NCI-H1417 treated with DMSO at 0.1 percent for 48 hours (cell line): Measurements from ENCODE around the gene CDC42BPA.
"Not testable (repeated sequence)": the region's sequence is repeated elsewhere in the genome, so short reads cannot be mapped to it uniquely, and the experiment has no call there.

Experiments used
- DNase-seq: peaks from one replicate; lab custom pipeline; 2025; lab: John Stamatoyannopoulos, UW

The CDC42BPA gene

GRCh38 chr1:227131193-227131592, 187.1 kb downstream of the CDC42BPA start:
- no peak for DNase-seq

GRCh38 chr1:227127891-227128290, 190.4 kb downstream of the CDC42BPA start:
- no peak for DNase-seq

GRCh38 chr1:227125929-227126545, 192.3 kb downstream of the CDC42BPA start:
- no peak for DNase-seq

- DNase-seq: no peak
Observed at GRCh38 chr1:227124473-227124872, 193.8 kb downstream of the CDC42BPA start.

GRCh38 chr1:227120826-227121225, 197.5 kb downstream of the CDC42BPA start:
- DNase-seq: no peak

GRCh38 chr1:227112538-227112937, 205.8 kb downstream of the CDC42BPA start:
- DNase-seq: no peak

- DNase-seq: no peak
Observed at GRCh38 chr1:227111782-227112181, 206.5 kb downstream of the CDC42BPA start.

GRCh38 chr1:227105291-227105690, 213.0 kb downstream of the CDC42BPA start:
- DNase-seq: not testable (repeated sequence)

GRCh38 chr1:227102056-227102455, 216.2 kb downstream of the CDC42BPA start:
- DNase-seq: no peak

- DNase-seq: no peak
Observed at GRCh38 chr1:227094249-227094966, 223.9 kb downstream of the CDC42BPA start.

- no peak for DNase-seq
Observed at GRCh38 chr1:227093309-227093708, 225.0 kb downstream of the CDC42BPA start.

- DNase-seq: no peak
Observed at GRCh38 chr1:227092069-227092468, 226.2 kb downstream of the CDC42BPA start.

- DNase-seq: no peak
Observed at GRCh38 chr1:227086636-227087035, 231.7 kb downstream of the CDC42BPA start.

- no peak for DNase-seq
Observed at GRCh38 chr1:227082999-227083746, 235.1 kb downstream of the CDC42BPA start.

- no peak for DNase-seq
Observed at GRCh38 chr1:227077783-227078182, 240.5 kb downstream of the CDC42BPA start.

- DNase-seq: no peak
Observed at GRCh38 chr1:227073786-227074185, 244.5 kb downstream of the CDC42BPA start.

GRCh38 chr1:227072991-227073390, 245.3 kb downstream of the CDC42BPA start:
- DNase-seq: no peak

- DNase-seq: no peak
Observed at GRCh38 chr1:227071895-227072587, 246.3 kb downstream of the CDC42BPA start.

GRCh38 chr1:227070638-227071285, 247.5 kb downstream of the CDC42BPA start:
- no peak for DNase-seq

GRCh38 chr1:227069490-227069889, 248.8 kb downstream of the CDC42BPA start:
- DNase-seq: no peak

GRCh38 chr1:227068883-227069282, 249.4 kb downstream of the CDC42BPA start:
- no peak for DNase-seq

- no peak for DNase-seq
Observed at GRCh38 chr1:227066999-227067398, 251.3 kb downstream of the CDC42BPA start.
